Smooth muscle cell (in vitro differentiated cells): ENCODE results near the gene SFRP4. TPM values are rescaled to one million over a fixed set of nuclear protein-coding genes. Genes with fewer than 3 reads are reported as not detected.
A peak's percentile ranks its signal among the peaks of the same experiment; 100 is the strongest.

Source experiments
- DNase-seq: peaks from one replicate; lab custom pipeline; 2025; ENCODE audit not compliant: unreplicated experiment; lab: John Stamatoyannopoulos, UW
- H2AFZ ChIP-seq: fragments of 200-600 bp; sonication (generic); 2 replicates; pipeline ENCODE4 v1.6.0; 2016; ENCODE audit warnings: antibody characterized with exemption, low read depth, mild to moderate bottlenecking
- H3F3A ChIP-seq: fragments of 200-600 bp; sonication (generic); 2 replicates; pipeline ENCODE4 v1.6.0; 2017; ENCODE audit warnings: antibody characterized with exemption, low read depth
- H3K27ac ChIP-seq: fragments of 200-600 bp; sonication (generic); 2 replicates; pipeline ENCODE4 v1.5.1; 2016; ENCODE audit warnings: low read depth, mild to moderate bottlenecking
- H3K27me3 ChIP-seq: fragments of 200-600 bp; sonication (generic); 2 replicates; pipeline ENCODE4 v1.6.1; 2016; ENCODE audit warnings: low read depth, mild to moderate bottlenecking
- H3K36me3 ChIP-seq: fragments of 200-600 bp; sonication (generic); 2 replicates; pipeline ENCODE4 v1.5.1; 2016; ENCODE audit warnings: low read depth
- H3K4me1 ChIP-seq: fragments of 200-600 bp; sonication (generic); 2 replicates; pipeline ENCODE4 v1.5.1; 2016; ENCODE audit warnings: low read depth
- H3K4me2 ChIP-seq: fragments of 200-600 bp; sonication (generic); 2 replicates; pipeline ENCODE4 v1.6.0; 2016; ENCODE audit warnings: mild to moderate bottlenecking
- H3K4me3 ChIP-seq: fragments of 200-600 bp; sonication (generic); 2 replicates; pipeline ENCODE4 v1.5.1; 2016; ENCODE audit warnings: mild to moderate bottlenecking
- H3K79me2 ChIP-seq: fragments of 200-600 bp; sonication (generic); 2 replicates; pipeline ENCODE4 v1.6.0; 2016; ENCODE audit warnings: low read depth, mild to moderate bottlenecking
- H3K9ac ChIP-seq: fragments of 200-600 bp; sonication (generic); 2 replicates; pipeline ENCODE4 v1.6.0; 2016; ENCODE audit warnings: low read depth
- H3K9me3 ChIP-seq: fragments of 200-600 bp; sonication (generic); replicated peaks from 2 replicates; pipeline ENCODE4 v1.5.1; 2016; ENCODE audit warnings: low read depth
- H4K20me1 ChIP-seq: fragments of 200-600 bp; sonication (generic); 2 replicates; pipeline ENCODE4 v1.6.0; 2016; ENCODE audit warnings: low read depth
- WGBS: methylation state at CpG from one replicate; pipeline ENCODE4 v1.1.7; 2016; ENCODE audit warnings: low lambda C conversion rate; 5-methylcytosine and 5-hydroxymethylcytosine counted together
- polyA plus RNA-seq: library from polyadenylated mRNA; unstranded; fragments of >200 nt; fragmentation: Nextera tagmentation; extraction: Ambion mirVana; gene quantifications from 2 replicates; pipeline ENCODE4 v1.2.1, GENCODE V29; 2016
- total RNA-seq: library from RNA; depleted of rRNA; stranded (reverse); fragments of >200 nt; gene quantifications from 2 replicates; pipeline ENCODE4 v1.2.3, GENCODE V29; 2014
- TF ChIP-seq, protein P1 (sequence below): fragments of 200-600 bp; sonication (generic); IDR thresholded peaks from 2 replicates; pipeline ENCODE4 v1.5.1; 2017; ENCODE audit warnings: borderline replicate concordance, mild to moderate bottlenecking, antibody characterized with exemption; ENCODE audit not compliant: insufficient read depth, poor library complexity, severe bottlenecking

SFRP4 gene
- total RNA-seq, result not detected in 2 replicates
- not detected in 2 replicates for polyA plus RNA-seq

DNA sequence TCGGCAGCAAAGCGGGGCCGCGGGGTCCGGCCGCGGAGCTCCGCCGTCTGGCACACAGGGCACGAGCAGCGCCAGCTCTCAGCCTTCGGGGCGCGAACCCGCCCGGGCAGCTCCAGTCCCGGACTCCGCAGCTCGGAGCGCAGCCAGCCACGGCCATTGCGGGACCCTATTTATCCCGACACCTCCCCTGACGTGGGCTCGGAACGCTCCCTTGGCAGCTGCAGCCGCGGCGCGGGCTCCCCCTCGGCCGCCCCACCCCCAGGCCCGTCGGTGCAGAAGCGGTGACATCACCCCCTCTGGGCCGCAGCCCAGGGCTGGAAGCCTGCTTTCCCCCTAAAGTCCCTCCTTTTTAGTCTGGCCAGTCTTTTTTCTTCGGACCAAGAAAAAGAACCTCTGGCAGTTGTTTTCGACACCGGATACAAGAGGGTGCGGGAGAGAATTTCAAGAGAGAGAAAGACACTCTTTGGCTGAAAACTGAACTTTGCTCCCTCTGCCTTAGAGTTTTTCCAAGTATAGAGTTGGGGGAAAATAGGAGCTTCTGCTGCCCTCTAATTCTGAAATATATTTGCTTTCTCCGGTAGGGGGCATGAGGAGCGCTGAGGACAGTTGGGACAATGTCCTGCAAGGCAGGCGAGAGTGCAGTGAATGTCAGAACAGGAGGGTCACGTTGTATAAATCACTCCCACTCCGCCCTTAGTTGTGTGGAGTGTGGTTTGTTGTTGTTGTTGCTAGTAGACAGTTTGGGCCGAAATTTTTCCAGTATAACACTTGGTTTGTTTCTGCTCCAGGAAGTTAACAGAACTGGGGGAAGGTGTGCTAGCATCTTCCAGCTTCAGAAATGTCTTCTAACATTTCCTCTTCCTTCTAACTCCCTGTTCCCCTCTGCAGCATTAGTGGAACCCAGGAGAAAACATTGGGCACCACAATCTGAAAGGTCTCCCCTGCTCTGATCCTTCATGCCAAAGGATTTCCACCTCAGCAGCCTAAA, at the start of gene SFRP4:
SFRP4 (minus strand) TSS at position 145 of the 988 bp plus-strand sequence. CDS start 280 bp downstream, outside the sequence.
- no peaks in the 10 kb centered on the region for H3K9me3 ChIP-seq
- H3K4me3 ChIP-seq, result peak within 1 kb of the TSS; percentile 47

DNA sequence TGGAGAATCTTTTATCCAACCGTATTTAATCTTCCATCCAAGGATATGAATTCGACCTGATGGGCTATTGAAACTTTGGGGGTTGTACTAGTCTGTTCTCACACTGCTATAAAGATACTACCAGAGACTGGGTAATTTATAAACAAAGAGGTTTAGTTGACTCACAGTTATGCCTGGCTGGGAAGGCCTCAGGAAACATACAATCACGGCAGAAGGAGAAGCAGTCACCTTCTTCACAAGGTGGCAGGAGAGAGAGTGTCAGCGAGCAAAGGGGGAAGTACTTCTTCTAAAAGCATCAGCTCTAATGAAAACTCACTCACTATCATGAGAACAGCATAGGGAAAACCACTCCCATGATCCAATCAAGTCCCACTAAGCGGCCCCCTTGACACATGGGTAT, 47.6 kb upstream of the SFRP4 start:
- Histone ChIP-seq H3K27ac (no peak overlapping the region), H3K4me1 (no peaks in the 10 kb centered on the region), H3K79me2 (no peaks in the 10 kb centered on the region), H4K20me1 (no peaks in the 10 kb centered on the region), H3K27me3 (peaks cover 6% of the 10 kb centered on the region), H3K9ac (no peak overlapping the region), H3K9me3 (no peaks in the 10 kb centered on the region), H2AFZ (no peak overlapping the region), H3K36me3 (no peaks in the 10 kb centered on the region), H3K4me2 (no peak overlapping the region), H3F3A (no peaks in the 10 kb centered on the region), H3K4me3 (no peak overlapping the region)
- WGBS, result 76% methylated on average over 5 of the region's 5 CpGs
- TF ChIP-seq, protein P1, sequence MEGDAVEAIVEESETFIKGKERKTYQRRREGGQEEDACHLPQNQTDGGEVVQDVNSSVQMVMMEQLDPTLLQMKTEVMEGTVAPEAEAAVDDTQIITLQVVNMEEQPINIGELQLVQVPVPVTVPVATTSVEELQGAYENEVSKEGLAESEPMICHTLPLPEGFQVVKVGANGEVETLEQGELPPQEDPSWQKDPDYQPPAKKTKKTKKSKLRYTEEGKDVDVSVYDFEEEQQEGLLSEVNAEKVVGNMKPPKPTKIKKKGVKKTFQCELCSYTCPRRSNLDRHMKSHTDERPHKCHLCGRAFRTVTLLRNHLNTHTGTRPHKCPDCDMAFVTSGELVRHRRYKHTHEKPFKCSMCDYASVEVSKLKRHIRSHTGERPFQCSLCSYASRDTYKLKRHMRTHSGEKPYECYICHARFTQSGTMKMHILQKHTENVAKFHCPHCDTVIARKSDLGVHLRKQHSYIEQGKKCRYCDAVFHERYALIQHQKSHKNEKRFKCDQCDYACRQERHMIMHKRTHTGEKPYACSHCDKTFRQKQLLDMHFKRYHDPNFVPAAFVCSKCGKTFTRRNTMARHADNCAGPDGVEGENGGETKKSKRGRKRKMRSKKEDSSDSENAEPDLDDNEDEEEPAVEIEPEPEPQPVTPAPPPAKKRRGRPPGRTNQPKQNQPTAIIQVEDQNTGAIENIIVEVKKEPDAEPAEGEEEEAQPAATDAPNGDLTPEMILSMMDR, result no peak
- DNase-seq, result no peak

More for the DNA sequence above, at the start of gene SFRP4:
- Histone ChIP-seq H3K36me3 (no peaks in the 10 kb centered on the region), H2AFZ (peak within 1 kb of the TSS; percentile 80), H3K27me3 (peaks cover 63% of the 10 kb centered on the region), H3K4me2 (peak within 1 kb of the TSS; percentile 84), H3K9ac (no peak within 1 kb of the TSS), H4K20me1 (no peaks in the 10 kb centered on the region), H3F3A (no peaks in the 10 kb centered on the region), H3K79me2 (no peaks in the 10 kb centered on the region), H3K4me1 (no peaks in the 10 kb centered on the region), H3K27ac (no peak within 1 kb of the TSS)
- 3% methylated on average over 46 of the region's 46 CpGs for WGBS
- DNase-seq, result peak; percentile 26
- TF ChIP-seq, protein P1, result peak; percentile 70

DNA sequence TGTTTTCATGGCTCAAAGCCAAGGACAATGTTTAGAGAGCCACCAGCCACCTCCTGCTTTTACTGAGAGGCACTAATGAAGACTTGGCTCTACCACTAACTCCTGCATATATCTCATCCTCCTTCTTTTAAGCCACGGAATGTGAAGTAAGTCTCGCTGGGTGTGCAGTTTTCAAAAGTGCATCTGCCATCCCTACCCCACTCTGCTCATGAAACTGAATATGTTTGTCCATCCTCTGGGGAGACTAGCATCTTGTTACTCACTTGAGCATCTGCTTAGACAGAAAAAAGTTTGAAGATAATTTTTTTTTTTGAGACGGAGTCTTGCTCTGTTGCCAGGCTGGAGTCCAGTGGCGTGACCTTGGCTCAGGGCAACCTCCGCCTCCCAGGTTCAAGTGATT, 44.6 kb upstream of the SFRP4 start:
- no peaks in the 10 kb centered on the region for H3K27me3 ChIP-seq
- no peaks in the 10 kb centered on the region for H3K9me3 ChIP-seq
- H3K4me1 ChIP-seq, result no peaks in the 10 kb centered on the region
- no peaks in the 10 kb centered on the region for H3K79me2 ChIP-seq
- no peak overlapping the region for H3K4me2 ChIP-seq
- no peak for DNase-seq
- no peak overlapping the region for H3K9ac ChIP-seq
- no peaks in the 10 kb centered on the region for H3F3A ChIP-seq
- H2AFZ ChIP-seq, result no peak overlapping the region
- H3K36me3 ChIP-seq, result no peaks in the 10 kb centered on the region
- no peak overlapping the region for H3K27ac ChIP-seq
- 74% methylated on average over 5 of the region's 5 CpGs for WGBS
- TF ChIP-seq, protein P1, result no peak
- no peak overlapping the region for H3K4me3 ChIP-seq
- no peaks in the 10 kb centered on the region for H4K20me1 ChIP-seq
